Measurements from ENCODE around the gene POLH.

The POLH gene

DNA sequence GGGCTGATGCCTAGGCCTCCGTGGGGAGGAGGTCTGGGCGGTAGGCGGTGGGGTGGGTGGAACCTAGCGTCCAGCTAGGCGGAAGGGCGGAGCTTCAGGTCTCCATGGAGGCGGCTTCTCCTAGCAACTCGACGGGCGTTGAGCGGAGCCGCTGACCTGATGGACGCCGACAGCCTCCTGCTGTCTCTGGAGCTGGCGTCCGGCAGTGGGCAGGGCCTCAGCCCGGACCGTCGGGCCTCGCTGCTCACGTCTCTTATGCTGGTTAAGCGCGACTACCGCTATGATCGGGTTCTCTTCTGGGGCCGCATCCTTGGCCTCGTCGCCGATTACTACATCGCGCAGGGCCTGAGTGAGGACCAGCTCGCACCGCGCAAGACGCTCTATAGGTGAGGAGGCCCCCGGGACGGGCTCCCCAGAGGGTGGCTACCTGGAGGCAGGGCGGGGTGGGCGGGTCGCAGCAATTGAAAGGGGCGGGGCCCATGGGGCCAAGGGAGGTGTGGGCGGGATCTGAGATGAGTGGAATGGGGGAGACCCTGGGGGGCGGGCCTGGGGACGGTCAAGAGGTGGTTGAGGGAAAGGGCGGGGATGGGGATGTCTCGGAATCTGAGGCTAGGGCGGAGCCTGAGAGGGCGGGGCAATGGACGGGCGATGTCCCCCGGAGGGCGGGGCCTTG, 69.1 kb downstream of the POLH start, which contains the start of gene RSPH9:
Gene RSPH9 (plus strand): TSS at position 97 of the 673 bp plus-strand sequence. CDS start 63 bp downstream, at position 160.
- TF ChIP-seq SIN3A (IDR thresholded peaks at IDR 0.05; ENCODE audit: borderline replicate concordance, insufficient read depth, low read length) (no peak), TAF1 (IDR thresholded peaks at IDR 0.05; ENCODE audit: borderline replicate concordance, insufficient read depth, low read length) (no peak), FOXP2 (optimal IDR thresholded peaks at IDR 0.05; ENCODE audit: borderline replicate concordance, extremely low read depth, extremely low read length, insufficient read depth) (no peak), REST (IDR thresholded peaks at IDR 0.05; ENCODE audit: insufficient read depth in 1 of 2, low read depth in 2 of 2, low read length in 2 of 2) (no peak), POLR2AphosphoS5 (IDR thresholded peaks at IDR 0.05; ENCODE audit: low read depth, low read length) (no peak)

DNA sequence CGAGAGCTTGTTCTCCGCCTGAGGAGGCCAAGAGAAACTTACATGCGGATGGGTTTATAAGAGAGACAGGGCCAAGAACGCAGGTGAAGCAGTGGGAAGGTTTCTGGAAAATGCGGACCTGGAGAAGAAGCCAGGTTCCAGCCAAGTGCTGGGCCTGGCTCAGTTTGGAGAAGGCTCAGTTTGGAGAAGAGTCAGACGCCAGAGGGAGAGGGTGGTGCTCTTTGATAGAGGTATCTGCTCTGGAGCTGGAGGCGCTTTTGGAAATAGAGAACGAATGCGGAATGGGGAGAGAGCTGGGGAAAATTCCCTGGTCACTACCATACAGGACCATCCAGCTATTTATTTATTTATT, 69.6 kb downstream of the POLH start:
- TF ChIP-seq TAF1 (IDR thresholded peaks at IDR 0.05; ENCODE audit: borderline replicate concordance, insufficient read depth, low read length) = no peak
- TF ChIP-seq POLR2AphosphoS5 (IDR thresholded peaks at IDR 0.05; ENCODE audit: low read depth, low read length) = no peak
- no peak for TF ChIP-seq FOXP2 (optimal IDR thresholded peaks at IDR 0.05; ENCODE audit: borderline replicate concordance, extremely low read depth, extremely low read length, insufficient read depth)
- no peak for TF ChIP-seq REST (IDR thresholded peaks at IDR 0.05; ENCODE audit: insufficient read depth in 1 of 2, low read depth in 2 of 2, low read length in 2 of 2)
- TF ChIP-seq SIN3A (IDR thresholded peaks at IDR 0.05; ENCODE audit: borderline replicate concordance, insufficient read depth, low read length) = no peak

DNA sequence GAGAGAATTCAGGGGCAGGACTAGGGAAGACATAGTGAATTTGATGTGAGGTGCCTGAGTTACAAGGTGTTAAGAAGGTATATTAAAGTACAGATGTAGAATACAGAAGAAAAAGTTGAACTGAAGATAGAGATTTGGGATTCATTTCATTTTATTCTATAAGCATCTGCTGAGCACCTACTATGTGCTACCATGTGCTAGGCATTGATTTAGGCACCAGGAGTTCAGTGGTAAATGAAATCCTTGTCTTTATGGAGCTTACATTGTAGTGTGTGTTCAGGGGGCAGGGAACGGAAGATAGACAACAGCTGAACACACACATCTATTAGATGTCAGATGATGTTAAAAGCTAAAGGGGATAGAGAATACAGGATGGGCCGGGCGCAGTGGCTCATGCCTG, 71.6 kb downstream of the POLH start:
- TF ChIP-seq REST (IDR thresholded peaks at IDR 0.05; ENCODE audit: insufficient read depth in 1 of 2, low read depth in 2 of 2, low read length in 2 of 2) (no peak), TAF1 (IDR thresholded peaks at IDR 0.05; ENCODE audit: borderline replicate concordance, insufficient read depth, low read length) (no peak), POLR2AphosphoS5 (IDR thresholded peaks at IDR 0.05; ENCODE audit: low read depth, low read length) (no peak), SIN3A (IDR thresholded peaks at IDR 0.05; ENCODE audit: borderline replicate concordance, insufficient read depth, low read length) (no peak), FOXP2 (optimal IDR thresholded peaks at IDR 0.05; ENCODE audit: borderline replicate concordance, extremely low read depth, extremely low read length, insufficient read depth) (no peak)

DNA sequence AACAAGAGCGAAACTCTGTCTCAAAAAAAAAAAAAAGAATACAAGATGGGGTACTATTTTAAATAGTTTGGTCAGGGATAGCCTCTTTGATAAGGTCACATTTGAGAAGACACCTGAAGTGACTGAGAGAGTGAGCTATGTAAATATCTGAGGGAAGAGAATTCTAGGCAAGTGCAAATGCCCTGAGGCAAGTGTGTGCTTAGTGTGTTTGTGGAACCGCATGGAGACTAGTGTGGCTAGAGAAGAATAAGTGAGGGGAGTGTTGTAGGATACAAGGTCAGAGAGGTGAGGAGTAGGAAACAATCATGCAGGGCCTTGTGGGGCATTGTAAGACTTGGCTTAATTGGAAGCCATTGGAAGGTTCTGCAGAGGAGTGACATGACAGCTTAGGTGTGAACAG, 72.3 kb downstream of the POLH start:
- TF ChIP-seq REST (IDR thresholded peaks at IDR 0.05; ENCODE audit: insufficient read depth in 1 of 2, low read depth in 2 of 2, low read length in 2 of 2) (no peak), POLR2AphosphoS5 (IDR thresholded peaks at IDR 0.05; ENCODE audit: low read depth, low read length) (no peak), SIN3A (IDR thresholded peaks at IDR 0.05; ENCODE audit: borderline replicate concordance, insufficient read depth, low read length) (no peak), FOXP2 (optimal IDR thresholded peaks at IDR 0.05; ENCODE audit: borderline replicate concordance, extremely low read depth, extremely low read length, insufficient read depth) (no peak), TAF1 (IDR thresholded peaks at IDR 0.05; ENCODE audit: borderline replicate concordance, insufficient read depth, low read length) (no peak)

Data from PFSK-1 (cell line).